Activated gamma-delta T cell treated with Interleukin-2 at 50 U/mL for 16 hours (primary cell): Measurements from ENCODE around the gene MYH14.

Experiments
- DNase-seq: peaks from one replicate; pipeline ENCODE4 v3.0.0-alpha.2; 2020

MYH14 gene

GRCh38 chr19:50264483-50265186 lies 61.2 kb downstream of the MYH14 start:
- DNase-seq = no peak

GRCh38 chr19:50266041-50266440 lies 62.6 kb downstream of the MYH14 start:
- no peak for DNase-seq

DNA sequence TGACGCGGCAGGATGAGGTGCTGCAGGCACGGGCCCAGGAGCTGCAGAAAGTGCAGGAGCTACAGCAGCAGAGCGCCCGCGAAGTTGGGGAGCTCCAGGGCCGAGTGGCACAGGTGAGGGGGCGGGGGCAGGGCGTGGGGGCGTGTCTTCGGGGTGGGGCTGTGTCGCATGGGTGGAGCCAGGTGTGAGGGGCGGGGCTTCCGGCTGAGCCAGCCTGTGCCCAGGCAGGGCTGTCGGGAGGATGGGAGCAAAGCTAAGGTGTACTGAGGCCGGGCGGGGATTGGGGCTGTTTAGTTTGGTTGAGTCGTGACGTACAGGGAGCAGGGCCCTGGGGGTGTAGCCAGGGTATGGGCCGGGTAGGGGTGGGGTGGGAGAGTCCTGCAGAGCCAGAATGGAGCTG lies 63.5 kb downstream of the MYH14 start:
- no peak for DNase-seq

GRCh38 chr19:50268041-50268440 lies 64.6 kb downstream of the MYH14 start:
- DNase-seq = no peak

- no peak for DNase-seq
These were observed 65.1 kb downstream of the MYH14 start for GRCh38 chr19:50268501-50268900.

DNA sequence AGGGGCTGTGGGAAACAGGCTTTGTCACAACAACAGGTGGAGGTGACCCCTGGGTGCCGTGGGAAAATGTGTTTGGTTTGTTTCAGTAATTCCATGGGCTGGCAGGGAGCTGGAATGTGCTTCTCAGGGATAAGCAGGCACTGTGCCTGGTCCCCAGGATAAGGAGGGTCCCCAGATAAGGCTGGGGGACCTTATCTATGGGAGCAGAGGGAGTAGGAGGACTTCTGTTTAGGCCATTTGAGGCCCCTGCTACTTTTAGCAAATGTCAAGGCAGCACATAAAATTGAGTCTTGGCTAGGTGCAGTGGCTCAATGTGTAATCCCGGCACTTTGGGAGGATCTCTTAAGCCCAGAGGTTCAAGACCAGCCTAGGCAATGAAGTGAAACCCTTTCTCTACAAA lies 66.2 kb downstream of the MYH14 start:
- DNase-seq = no peak

GRCh38 chr19:50272263-50272897 lies 69.0 kb downstream of the MYH14 start:
- DNase-seq = no peak

GRCh38 chr19:50273821-50274220 lies 70.4 kb downstream of the MYH14 start:
- no peak for DNase-seq

- no peak for DNase-seq
These were observed 72.4 kb downstream of the MYH14 start for GRCh38 chr19:50275577-50276368.

GRCh38 chr19:50276370-50277063 lies 73.1 kb downstream of the MYH14 start:
- no peak for DNase-seq

DNA sequence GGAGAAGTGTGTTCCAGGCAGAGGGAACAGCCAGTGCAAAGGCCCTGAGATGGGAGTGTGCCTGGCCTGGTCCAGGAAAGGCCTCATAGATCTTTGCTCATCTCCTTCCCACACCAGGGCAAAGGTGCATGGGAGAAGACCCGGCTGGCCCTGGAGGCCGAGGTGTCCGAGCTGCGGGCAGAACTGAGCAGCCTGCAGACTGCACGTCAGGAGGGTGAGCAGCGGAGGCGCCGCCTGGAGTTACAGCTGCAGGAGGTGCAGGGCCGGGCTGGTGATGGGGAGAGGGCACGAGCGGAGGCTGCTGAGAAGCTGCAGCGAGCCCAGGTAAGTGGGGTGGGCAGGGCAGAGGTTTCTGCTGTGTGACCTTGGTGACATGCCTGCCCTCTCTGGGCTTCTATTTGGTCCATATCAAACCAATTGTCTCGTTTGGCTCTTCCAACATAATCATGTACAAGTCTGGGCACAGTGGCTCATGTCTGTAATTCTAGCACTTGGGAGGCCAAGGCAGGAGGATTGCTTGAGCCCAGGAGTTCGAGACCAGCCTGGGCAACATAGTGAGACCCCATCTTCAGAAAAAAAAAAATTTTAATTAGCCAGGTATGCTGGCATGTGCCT lies 74.7 kb downstream of the MYH14 start:
- DNase-seq = no peak

DNA sequence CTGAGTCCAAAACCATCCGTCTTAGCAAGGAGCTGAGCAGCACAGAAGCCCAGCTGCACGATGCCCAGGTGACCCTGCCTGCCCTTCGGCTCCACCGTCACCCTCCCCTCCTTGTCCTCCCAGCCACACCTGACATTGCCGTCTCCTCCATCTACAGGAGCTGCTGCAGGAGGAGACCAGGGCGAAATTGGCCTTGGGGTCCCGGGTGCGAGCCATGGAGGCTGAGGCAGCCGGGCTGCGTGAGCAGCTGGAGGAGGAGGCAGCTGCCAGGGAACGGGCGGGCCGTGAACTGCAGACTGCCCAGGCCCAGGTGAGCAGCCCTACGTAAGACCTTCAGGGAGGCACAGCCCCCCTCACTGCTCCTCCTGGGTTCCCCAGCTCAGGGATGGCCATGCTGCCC lies 76.7 kb downstream of the MYH14 start:
- DNase-seq = no peak

DNA sequence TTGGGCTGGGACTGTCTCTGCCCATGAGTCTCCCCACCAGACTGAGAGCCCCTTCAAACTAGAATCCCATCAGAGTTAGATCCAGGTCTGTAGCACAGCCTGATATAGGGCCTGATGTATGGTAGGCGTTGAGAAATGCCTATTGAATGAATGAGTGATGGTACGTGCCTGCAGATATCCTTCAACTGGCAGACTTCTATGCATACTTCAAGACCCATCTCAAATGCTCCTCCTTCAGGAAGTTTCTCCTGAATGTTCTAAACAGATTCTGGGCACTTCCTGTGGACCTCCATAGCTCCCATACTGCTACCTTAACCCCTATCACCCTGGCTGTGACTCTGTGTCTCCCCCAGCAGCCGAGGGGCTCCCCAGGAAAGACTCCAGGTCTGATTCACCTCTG lies 77.6 kb downstream of the MYH14 start:
- DNase-seq = no peak

GRCh38 chr19:50281491-50281890 lies 78.1 kb downstream of the MYH14 start:
- DNase-seq = no peak

GRCh38 chr19:50285833-50286232 lies 82.4 kb downstream of the MYH14 start:
- no peak for DNase-seq

- no peak for DNase-seq
These were observed 83.0 kb downstream of the MYH14 start for GRCh38 chr19:50286443-50286842.

DNA sequence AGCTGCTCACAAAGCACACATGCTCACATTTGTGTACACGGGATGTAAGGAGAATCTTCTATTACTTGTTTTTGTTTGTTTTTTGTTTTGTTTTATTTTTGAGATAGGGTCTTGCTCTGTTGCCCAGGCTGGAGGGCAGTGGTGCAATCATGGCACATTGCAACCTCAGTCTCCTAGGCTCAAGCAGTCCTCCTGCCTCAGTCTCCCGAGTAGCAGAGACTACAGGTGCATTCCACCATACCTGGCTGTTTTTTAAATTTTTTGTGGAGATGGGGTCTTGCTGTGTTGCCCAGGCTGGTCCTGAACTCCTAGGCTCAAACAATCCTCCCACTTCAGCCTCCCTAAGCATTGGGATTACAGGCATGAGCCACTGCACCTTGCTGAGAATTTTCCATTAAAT lies 83.9 kb downstream of the MYH14 start:
- no peak for DNase-seq

DNA sequence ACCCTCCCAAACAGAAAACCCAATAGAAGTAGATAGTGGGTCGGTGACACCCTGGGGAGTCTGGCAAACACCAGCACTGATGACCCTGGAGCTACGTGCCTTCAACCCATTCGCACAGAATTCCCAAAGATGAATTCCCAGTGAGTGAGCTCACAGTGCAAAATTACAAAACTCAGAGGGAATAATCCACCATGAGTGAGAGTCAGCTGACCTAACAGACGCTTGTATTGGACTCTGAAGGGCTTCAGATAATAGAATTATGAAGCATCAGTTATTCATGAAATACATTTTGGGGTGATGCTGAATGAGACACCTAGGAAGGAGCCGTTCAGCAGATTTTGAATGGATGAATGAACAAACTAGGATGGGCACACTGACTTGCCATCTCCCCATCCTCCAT lies 85.5 kb downstream of the MYH14 start:
- DNase-seq = no peak

GRCh38 chr19:50290011-50290410 lies 86.6 kb downstream of the MYH14 start:
- no peak for DNase-seq

DNA sequence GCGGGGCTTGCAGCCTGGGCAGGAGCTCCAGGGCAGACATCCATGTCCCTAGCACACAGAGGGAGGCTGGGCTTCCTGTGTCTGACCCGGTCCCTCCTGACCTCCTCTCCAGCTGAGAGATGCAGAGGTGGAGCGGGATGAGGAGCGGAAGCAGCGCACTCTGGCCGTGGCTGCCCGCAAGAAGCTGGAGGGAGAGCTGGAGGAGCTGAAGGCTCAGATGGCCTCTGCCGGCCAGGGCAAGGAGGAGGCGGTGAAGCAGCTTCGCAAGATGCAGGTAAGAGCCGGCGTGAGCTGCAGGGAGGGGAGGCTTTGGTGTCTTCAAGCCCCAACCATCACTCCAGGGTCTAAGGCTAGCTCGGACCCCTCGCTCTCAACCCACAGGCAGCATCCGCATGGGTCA lies 87.4 kb downstream of the MYH14 start:
- no peak for DNase-seq

DNA sequence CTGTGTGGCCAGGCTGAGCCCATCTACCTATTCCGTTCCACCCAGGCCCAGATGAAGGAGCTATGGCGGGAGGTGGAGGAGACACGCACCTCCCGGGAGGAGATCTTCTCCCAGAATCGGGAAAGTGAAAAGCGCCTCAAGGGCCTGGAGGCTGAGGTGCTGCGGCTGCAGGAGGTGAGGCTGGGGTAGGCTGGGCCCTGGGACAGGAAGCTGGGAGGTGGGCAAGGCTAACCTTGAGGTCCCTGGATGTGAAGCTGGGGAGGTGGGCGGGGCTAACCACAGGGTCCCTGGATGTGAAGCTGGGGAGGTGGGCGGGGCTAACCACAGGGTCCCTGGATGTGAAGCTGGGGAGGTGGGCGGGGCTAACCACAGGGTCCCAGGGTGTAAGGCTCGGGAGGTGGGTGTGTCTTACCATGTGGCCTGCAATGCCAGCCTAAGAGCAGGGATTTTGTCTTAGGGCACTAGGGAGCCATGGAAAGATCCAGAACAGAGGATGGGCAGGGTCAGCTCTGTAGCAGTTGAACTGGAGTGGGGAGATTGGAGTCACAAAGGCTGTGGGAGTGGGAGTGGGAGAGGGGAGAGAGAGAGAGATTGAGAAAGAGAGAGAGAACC lies 88.9 kb downstream of the MYH14 start:
- no peak for DNase-seq

DNA sequence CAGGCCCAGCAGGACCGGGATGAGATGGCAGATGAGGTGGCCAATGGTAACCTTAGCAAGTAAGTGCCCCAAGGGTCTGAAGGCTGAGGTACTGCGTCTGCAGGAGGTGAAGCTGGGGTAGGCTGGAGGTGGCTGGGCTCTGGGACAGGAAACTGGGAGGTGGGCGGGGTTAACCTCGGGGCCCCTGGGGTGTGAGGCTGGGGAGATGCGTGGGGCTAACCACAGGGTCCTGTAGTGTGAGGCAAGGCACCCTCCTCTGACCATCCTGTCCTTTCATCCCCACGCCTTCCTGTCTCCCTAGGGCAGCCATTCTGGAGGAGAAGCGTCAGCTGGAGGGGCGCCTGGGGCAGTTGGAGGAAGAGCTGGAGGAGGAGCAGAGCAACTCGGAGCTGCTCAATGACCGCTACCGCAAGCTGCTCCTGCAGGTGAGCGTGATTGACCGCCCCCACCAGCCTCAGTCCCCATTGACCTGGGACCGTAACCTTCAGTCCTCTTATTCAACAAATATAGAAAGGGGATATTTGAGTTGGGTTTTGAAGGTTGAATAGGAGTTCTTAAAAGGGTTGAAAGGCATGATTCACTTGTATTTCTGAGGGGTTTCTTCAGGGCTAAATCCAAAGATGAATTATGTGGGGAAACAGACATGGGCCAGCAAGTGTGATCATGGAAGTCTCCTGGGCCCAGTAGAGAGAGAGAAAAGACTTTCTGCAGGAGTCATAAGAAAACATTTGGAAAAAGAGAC lies 90.0 kb downstream of the MYH14 start:
- no peak for DNase-seq
